Breast epithelium (tissue), 3 donors: Measurements from ENCODE around the gene PDS5A.

Experiments used
- POLR2A ChIP-seq: fragments of 450-650 bp; IDR thresholded peaks from one replicate; pipeline ENCODE4 v1.6.1; 2016; ENCODE audit warnings: antibody characterized with exemption, mild to moderate bottlenecking, moderate library complexity
- TF ChIP-seq, protein P1 (sequence below), 3 donors: fragments of 450-650 bp; IDR thresholded peaks; one replicate each; pipeline ENCODE4 v1.5.1; 2016 to 2017; ENCODE audit warnings: antibody characterized with exemption in 3 of 3, mild to moderate bottlenecking in 3 of 3, moderate library complexity in 3 of 3

DNA sequence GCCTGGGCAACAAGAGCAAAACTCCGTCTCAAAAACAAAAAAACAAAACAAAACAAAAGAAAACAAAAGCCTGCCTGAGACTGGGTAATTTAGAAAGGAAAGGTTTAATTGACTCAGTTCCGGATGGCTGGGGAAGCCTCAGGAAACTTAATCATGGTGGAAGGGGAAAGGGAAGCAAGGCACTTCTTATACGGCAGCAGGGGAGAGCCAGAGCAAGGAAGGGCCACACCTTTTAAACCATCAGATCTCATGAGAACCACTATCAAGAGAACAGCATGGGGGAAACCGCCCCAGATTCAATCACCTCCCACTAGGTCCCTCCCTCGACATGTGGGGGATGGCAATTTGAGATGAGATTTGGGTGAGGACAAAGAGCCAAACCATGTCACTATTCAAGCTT is 157.5 kb downstream of the PDS5A start:
- TF ChIP-seq, protein P1, sequence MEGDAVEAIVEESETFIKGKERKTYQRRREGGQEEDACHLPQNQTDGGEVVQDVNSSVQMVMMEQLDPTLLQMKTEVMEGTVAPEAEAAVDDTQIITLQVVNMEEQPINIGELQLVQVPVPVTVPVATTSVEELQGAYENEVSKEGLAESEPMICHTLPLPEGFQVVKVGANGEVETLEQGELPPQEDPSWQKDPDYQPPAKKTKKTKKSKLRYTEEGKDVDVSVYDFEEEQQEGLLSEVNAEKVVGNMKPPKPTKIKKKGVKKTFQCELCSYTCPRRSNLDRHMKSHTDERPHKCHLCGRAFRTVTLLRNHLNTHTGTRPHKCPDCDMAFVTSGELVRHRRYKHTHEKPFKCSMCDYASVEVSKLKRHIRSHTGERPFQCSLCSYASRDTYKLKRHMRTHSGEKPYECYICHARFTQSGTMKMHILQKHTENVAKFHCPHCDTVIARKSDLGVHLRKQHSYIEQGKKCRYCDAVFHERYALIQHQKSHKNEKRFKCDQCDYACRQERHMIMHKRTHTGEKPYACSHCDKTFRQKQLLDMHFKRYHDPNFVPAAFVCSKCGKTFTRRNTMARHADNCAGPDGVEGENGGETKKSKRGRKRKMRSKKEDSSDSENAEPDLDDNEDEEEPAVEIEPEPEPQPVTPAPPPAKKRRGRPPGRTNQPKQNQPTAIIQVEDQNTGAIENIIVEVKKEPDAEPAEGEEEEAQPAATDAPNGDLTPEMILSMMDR (IDR thresholded peaks at IDR 0.05), result no peak
- TF ChIP-seq POLR2A, result no peak
